HG03060 (cell line): ENCODE data around the gene GMPS.
"Not testable (repeated sequence)": the region's sequence is repeated elsewhere in the genome, so short reads cannot be mapped to it uniquely, and the experiment has no call there.

Source experiments
- ATAC-seq: cut with Tn5 transposase; IDR thresholded peaks from one replicate; pipeline ENCODE4 v1.9.1; 2021; ENCODE audit warnings: low read depth, moderate number of reproducible peaks; ENCODE audit not compliant: unreplicated experiment

Gene GMPS

GRCh38 chr3:155870133-155870944 is at the start of gene GMPS:
GMPS (plus strand) TSS chr3:155870650; CDS start chr3:155870871, 221 bp downstream.
- peak; percentile 79 for ATAC-seq

DNA sequence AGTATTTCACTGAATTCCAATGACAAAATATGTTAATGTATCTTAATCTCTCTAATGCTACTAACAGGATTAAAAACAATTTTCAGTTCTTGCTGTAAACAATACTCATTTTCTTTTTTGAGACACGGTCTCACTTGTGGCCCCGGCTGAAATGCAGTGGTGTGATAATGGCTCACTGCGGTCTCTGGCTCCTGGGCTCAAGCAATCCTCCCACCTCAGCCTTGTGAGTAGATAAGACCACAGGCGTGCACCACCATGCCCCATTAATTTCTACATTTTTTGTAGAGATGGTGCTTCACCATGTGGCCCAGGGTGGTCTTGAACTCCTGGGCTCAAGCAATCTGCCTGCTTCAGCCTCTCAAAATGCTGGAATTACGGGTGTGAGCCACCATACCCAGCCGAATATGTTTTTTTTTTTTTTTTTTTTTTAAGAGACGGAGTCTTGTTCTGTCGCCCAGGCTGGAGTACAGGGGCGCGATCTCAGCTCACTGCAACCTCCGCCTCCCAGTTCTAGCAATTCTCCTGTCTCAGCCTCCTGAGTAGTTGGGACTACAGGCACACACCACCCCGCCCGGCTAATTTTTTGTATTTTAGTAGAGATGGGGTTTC is 41.9 kb upstream of the GMPS start:
- not testable (repeated sequence) for ATAC-seq

DNA sequence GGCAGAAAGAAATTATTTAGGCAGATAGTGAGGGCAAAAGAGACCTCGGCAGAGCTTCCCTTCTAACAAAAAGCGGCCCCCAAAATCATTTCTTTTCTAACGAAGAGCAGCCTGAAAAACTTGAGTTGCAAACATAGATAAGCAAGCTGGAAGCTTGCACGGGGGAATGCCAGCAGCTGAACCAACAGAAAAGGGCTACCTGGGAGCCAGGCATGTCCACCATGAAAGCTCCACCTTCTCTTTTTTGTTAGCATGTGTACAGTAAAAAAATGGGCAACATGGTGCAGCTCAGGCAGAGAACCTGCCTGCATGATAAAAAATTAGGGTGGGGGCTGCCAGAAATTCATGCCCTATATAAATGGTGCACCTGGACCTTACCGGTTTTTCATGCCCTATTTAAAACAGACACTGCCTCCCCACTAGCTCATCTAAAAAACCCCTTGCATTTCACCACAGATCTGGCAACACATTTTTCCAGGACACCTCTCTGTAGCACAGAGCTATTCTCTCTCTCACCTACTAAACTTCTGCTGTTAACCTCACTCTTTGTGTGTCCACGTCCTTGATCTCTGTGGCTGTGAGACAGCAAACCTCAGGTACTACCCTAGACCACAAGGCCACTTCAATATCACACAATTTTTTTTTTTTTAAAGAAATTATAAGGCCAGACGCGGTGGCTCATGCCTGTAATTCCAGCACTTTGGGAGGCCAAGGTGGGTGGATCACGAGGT is 34.9 kb upstream of the GMPS start:
- no peak for ATAC-seq

DNA sequence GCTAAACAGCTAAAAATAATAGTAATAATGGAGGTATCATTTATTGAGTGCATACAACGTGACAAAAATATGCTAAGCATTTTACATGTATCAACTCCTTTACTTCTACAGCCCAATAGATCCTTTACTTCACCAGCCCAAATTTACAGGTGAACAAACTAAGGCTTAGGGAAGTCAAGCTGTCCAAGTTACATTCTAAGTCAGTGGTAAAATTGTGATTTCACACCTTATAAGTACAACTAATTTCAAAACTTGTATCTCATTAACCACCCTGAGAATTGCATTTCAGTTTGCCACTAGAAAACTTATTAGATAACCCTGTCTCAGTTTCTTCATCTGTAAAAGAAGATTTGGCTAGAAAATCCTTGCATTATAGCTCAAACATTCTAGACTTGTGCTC is 26.9 kb upstream of the GMPS start:
- ATAC-seq, result no peak

GRCh38 chr3:155846119-155846518 is 24.3 kb upstream of the GMPS start:
- no peak for ATAC-seq

GRCh38 chr3:155847993-155848392 is 22.5 kb upstream of the GMPS start:
- no peak for ATAC-seq

DNA sequence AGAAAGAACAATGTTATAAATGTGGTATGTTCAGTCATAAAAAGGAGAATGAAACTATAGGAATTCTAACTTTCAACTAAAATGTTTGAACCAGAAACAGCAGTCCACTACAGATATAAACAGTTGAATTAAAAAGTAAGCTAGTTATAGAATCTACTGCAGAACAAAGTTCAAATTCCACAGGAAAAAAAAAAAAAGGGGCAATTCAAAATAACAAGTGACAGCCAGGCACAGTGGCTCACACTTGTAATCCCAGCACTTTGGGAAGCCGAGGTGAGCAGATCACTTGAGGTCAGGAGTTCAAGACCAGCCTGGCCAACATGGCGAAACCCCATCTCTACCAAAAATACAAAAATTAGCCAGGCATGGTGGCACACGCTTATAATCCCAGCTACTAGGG is 21.0 kb upstream of the GMPS start:
- ATAC-seq, result not testable (repeated sequence)

- ATAC-seq, result no peak
These were observed 18.1 kb upstream of the GMPS start for GRCh38 chr3:155852341-155852740.

- ATAC-seq, result no peak
These were observed 17.0 kb upstream of the GMPS start for GRCh38 chr3:155853214-155854140.

- peak; percentile 92 for ATAC-seq
These were observed 16.1 kb upstream of the GMPS start, which contains the start of gene SLC33A1 for GRCh38 chr3:155854141-155854940. SLC33A1 (minus strand) TSS chr3:155854427; CDS start chr3:155853997, 430 bp downstream.

DNA sequence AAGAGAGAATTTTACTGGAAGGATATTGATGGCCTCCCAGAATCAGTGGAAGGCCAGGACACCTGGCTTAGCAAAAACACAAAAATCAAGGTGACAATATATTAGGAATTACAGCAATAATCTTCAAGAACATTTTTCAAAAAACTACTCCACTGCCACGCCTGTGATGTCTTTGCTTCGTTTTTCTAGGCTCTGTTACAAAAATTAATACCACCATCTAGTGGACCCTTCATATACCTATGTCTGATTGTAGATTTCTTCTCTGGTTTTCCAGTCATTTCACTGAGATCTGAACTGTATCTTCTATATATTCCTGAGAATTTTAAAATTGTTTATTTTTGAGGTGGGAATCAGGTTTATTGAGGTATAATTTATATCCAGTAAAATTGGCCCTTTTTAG is 10.6 kb upstream of the GMPS start:
- ATAC-seq, result no peak

- not testable (repeated sequence) for ATAC-seq
These were observed 10.0 kb upstream of the GMPS start for GRCh38 chr3:155860424-155860823.

GRCh38 chr3:155861476-155862183 is 8.8 kb upstream of the GMPS start:
- ATAC-seq, result no peak

- not testable (repeated sequence) for ATAC-seq
These were observed 8.0 kb upstream of the GMPS start for GRCh38 chr3:155862290-155862982.

- no peak for ATAC-seq
These were observed 7.2 kb upstream of the GMPS start for GRCh38 chr3:155863072-155863784.

GRCh38 chr3:155869691-155870090 is 759 bp upstream of the GMPS start:
- ATAC-seq, result no peak

DNA sequence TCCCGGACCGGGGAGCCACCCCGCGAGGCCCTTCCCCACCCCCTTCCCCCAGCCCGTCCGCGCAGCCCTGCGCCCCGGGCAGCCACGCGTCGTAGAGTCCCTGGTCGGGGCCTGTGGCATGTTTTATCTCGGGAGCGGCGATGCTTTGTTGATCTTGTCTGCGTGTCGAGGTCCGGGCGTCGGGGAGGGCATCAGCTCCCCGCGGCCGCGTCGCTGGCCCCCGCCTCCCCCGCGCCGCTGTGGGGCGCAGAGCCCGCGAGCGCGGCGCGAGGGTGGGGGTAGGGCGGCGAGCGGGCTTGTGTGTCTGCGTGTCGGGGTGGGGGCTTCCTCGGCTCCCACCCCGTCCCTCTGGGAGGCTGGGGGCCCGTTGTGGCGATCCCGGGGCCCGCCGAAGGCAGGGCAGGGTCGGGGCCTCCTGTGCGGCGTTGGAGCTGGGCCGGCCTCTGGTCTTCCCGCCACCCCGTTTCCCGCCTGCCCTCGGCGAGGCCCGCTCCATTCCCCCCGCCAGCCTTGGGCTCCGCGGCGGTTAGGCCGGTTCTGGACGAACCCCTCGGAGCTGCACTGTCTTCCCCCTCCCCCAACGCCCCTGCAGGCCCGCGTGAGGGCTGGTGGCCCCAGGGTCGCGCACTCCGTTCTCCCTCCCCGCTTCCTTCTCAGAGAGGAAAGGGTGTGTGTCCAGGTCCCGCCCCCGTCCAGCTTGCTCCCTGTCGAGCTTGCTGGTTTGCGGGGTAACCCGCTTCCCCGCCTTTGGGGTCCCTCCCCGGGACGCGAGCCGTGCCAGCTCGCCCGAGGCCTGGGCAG is 695 bp downstream of the GMPS start:
- no peak for ATAC-seq
